ENCODE results near the gene IL31RA. TPM values are rescaled to one million over a fixed set of nuclear protein-coding genes. Genes with fewer than 3 reads are reported as not detected.
A peak's percentile ranks its signal among the peaks of the same experiment; 100 is the strongest.

Gene IL31RA
- total and polyA plus RNA-seq, 2 experiments from 2014 or later, result not detected

DNA sequence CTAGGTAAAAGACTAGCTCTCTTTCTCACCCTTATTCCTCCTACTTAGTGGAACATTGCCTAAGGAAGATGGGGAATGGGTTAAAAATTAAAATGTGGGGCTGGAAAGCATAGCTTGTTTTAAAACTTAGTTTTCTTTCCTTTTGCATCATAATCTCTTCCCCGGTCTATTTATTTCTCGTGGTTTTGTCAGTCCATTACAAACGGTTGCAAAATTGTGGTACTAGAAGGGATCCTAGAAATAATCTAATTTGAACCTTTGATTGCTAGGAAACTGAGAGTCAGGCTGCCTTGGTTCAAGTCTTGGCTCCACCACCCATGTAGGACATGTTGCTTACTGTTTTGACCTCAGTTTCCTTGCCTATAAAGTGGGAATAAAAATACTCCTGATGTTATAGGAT is 1.3 kb downstream of the IL31RA start (continued):
- TF ChIP-seq ZNF331 (CRISPR knock-in tag; IDR thresholded peaks at IDR 0.05; ENCODE audit: low read depth) (no peak), ZNF114 (CRISPR knock-in tag; IDR thresholded peaks at IDR 0.05) (no peak), NANOG (IDR thresholded peaks at IDR 0.05; ENCODE audit: borderline replicate concordance) (no peak), EZH2 (IDR thresholded peaks at IDR 0.05; ENCODE audit: low read depth, unreplicated experiment) (no peak)

GRCh38 chr5:55853041-55853670 is 2.0 kb downstream of the IL31RA start:
- no peak for DNase-seq (ENCODE audit: low spot score)
- ATAC-seq, result no peak
- no peaks in the 10 kb centered on the region; the same call in 2 of the 3 replicates for H3K4me1 Mint-ChIP-seq
- Histone ChIP-seq H3K79me2 (replicated peaks; ENCODE audit: insufficient read depth) (no peaks in the 10 kb centered on the region), H3K36me3 (ENCODE audit: insufficient read depth) (no peaks in the 10 kb centered on the region), H3K4me2 (no peak overlapping the region), H4K20me1 (replicated peaks; ENCODE audit: insufficient read depth) (no peaks in the 10 kb centered on the region), H3K27me3 (ENCODE audit: insufficient read depth) (no peaks in the 10 kb centered on the region), H3K27ac (ENCODE audit: low read depth) (no peak overlapping the region), H3K9me2 (ENCODE audit: insufficient read depth) (0 out of 2 replicates have a peak, but pooled peaks cover 2% of the 10 kb centered on the region), H3K4me1 (ENCODE audit: insufficient read depth) (no peaks in the 10 kb centered on the region), H3K4me3 (no peak overlapping the region), H2AFZ (peak overlapping the region; percentile 4; the same call in 1 of the 2 replicates), H3F3A (replicated peaks; ENCODE audit: low read depth) (no peaks in the 10 kb centered on the region)
- H3K27me3 Mint-ChIP-seq (ENCODE audit: insufficient read depth, low read depth, poor library complexity), result peaks cover 3% of the 10 kb centered on the region
- H3K9me3 Mint-ChIP-seq, result no peaks in the 10 kb centered on the region
- no peak overlapping the region for H3K4me3 Mint-ChIP-seq
- no peaks in the 10 kb centered on the region for H3K36me3 Mint-ChIP-seq (ENCODE audit: low read depth)
- no peak overlapping the region for H3K27ac Mint-ChIP-seq
- no peak for TF ChIP-seq ETS1 (IDR thresholded peaks at IDR 0.05)
- no peak for TF ChIP-seq POLR2AphosphoS5 (IDR thresholded peaks at IDR 0.05; ENCODE audit: low read depth)
- TF ChIP-seq NANOG (IDR thresholded peaks at IDR 0.05; ENCODE audit: borderline replicate concordance), result no peak
- TF ChIP-seq, protein P1, sequence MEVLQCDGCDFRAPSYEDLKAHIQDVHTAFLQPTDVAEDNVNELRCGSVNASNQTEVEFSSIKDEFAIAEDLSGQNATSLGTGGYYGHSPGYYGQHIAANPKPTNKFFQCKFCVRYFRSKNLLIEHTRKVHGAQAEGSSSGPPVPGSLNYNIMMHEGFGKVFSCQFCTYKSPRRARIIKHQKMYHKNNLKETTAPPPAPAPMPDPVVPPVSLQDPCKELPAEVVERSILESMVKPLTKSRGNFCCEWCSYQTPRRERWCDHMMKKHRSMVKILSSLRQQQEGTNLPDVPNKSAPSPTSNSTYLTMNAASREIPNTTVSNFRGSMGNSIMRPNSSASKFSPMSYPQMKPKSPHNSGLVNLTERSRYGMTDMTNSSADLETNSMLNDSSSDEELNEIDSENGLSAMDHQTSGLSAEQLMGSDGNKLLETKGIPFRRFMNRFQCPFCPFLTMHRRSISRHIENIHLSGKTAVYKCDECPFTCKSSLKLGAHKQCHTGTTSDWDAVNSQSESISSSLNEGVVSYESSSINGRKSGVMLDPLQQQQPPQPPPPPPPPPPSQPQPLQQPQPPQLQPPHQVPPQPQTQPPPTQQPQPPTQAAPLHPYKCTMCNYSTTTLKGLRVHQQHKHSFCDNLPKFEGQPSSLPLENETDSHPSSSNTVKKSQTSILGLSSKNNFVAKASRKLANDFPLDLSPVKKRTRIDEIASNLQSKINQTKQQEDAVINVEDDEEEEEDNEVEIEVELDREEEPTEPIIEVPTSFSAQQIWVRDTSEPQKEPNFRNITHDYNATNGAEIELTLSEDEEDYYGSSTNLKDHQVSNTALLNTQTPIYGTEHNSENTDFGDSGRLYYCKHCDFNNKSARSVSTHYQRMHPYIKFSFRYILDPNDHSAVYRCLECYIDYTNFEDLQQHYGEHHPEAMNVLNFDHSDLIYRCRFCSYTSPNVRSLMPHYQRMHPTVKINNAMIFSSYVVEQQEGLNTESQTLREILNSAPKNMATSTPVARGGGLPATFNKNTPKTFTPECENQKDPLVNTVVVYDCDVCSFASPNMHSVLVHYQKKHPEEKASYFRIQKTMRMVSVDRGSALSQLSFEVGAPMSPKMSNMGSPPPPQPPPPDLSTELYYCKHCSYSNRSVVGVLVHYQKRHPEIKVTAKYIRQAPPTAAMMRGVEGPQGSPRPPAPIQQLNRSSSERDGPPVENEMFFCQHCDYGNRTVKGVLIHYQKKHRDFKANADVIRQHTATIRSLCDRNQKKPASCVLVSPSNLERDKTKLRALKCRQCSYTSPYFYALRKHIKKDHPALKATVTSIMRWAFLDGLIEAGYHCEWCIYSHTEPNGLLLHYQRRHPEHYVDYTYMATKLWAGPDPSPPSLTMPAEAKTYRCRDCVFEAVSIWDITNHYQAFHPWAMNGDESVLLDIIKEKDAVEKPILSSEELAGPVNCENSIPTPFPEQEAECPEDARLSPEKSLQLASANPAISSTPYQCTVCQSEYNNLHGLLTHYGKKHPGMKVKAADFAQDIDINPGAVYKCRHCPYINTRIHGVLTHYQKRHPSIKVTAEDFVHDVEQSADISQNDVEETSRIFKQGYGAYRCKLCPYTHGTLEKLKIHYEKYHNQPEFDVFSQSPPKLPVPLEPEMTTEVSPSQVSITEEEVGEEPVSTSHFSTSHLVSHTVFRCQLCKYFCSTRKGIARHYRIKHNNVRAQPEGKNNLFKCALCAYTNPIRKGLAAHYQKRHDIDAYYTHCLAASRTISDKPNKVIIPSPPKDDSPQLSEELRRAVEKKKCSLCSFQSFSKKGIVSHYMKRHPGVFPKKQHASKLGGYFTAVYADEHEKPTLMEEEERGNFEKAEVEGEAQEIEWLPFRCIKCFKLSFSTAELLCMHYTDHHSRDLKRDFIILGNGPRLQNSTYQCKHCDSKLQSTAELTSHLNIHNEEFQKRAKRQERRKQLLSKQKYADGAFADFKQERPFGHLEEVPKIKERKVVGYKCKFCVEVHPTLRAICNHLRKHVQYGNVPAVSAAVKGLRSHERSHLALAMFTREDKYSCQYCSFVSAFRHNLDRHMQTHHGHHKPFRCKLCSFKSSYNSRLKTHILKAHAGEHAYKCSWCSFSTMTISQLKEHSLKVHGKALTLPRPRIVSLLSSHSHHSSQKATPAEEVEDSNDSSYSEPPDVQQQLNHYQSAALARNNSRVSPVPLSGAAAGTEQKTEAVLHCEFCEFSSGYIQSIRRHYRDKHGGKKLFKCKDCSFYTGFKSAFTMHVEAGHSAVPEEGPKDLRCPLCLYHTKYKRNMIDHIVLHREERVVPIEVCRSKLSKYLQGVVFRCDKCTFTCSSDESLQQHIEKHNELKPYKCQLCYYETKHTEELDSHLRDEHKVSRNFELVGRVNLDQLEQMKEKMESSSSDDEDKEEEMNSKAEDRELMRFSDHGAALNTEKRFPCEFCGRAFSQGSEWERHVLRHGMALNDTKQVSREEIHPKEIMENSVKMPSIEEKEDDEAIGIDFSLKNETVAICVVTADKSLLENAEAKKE (CRISPR knock-in tag; IDR thresholded peaks at IDR 0.05), result no peak
- no peak for TF ChIP-seq JUNB (IDR thresholded peaks at IDR 0.05; ENCODE audit: unreplicated experiment)
- no peak for TF ChIP-seq CREB1 (CRISPR knock-in tag; IDR thresholded peaks at IDR 0.05; ENCODE audit: low read depth)
- no peak for TF ChIP-seq EZH2 (IDR thresholded peaks at IDR 0.05; ENCODE audit: low read depth, unreplicated experiment)
- no peak for TF ChIP-seq ZNF331 (CRISPR knock-in tag; IDR thresholded peaks at IDR 0.05; ENCODE audit: low read depth)
- no peak for TF ChIP-seq STAT1 (IDR thresholded peaks at IDR 0.05; ENCODE audit: unreplicated experiment)
- TF ChIP-seq ZNF114 (CRISPR knock-in tag; IDR thresholded peaks at IDR 0.05), result no peak
- TF ChIP-seq, protein P2, sequence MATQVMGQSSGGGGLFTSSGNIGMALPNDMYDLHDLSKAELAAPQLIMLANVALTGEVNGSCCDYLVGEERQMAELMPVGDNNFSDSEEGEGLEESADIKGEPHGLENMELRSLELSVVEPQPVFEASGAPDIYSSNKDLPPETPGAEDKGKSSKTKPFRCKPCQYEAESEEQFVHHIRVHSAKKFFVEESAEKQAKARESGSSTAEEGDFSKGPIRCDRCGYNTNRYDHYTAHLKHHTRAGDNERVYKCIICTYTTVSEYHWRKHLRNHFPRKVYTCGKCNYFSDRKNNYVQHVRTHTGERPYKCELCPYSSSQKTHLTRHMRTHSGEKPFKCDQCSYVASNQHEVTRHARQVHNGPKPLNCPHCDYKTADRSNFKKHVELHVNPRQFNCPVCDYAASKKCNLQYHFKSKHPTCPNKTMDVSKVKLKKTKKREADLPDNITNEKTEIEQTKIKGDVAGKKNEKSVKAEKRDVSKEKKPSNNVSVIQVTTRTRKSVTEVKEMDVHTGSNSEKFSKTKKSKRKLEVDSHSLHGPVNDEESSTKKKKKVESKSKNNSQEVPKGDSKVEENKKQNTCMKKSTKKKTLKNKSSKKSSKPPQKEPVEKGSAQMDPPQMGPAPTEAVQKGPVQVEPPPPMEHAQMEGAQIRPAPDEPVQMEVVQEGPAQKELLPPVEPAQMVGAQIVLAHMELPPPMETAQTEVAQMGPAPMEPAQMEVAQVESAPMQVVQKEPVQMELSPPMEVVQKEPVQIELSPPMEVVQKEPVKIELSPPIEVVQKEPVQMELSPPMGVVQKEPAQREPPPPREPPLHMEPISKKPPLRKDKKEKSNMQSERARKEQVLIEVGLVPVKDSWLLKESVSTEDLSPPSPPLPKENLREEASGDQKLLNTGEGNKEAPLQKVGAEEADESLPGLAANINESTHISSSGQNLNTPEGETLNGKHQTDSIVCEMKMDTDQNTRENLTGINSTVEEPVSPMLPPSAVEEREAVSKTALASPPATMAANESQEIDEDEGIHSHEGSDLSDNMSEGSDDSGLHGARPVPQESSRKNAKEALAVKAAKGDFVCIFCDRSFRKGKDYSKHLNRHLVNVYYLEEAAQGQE (IDR thresholded peaks at IDR 0.05; ENCODE audit: unreplicated experiment), result no peak
- TF ChIP-seq EZH2phosphoT487 (IDR thresholded peaks at IDR 0.05; ENCODE audit: unreplicated experiment), result no peak
